Heart left ventricle (tissue), 16 donors: ENCODE measurements around the gene ZNF516. TPM values are rescaled to one million over a fixed set of nuclear protein-coding genes. Genes with fewer than 3 reads are reported as not detected.

Experiments used
- ATAC-seq, 4 donors: fragments of 200-7000 bp; cut with Tn5 transposase; one replicate each; pipeline ENCODE4 v1.9.1; 2020 to 2022; ENCODE audit warnings: moderate library complexity in 4 of 4, mild to moderate bottlenecking in 3 of 4, moderate number of reproducible peaks in 1 of 4
- DNase-seq, 5 donors: peaks; one replicate each; pipeline ENCODE4 v3.0.0-alpha.2; 2020
- H3K27ac ChIP-seq, 12 donors: fragments of 200-600 bp; sonication (generic) in 4 of 12; one replicate each; pipeline versions ENCODE4 v1.5.0 to v1.8.0; 2016 to 2022; ENCODE audit warnings: mild to moderate bottlenecking in 2 of 12
- H3K27me3 ChIP-seq, 9 donors: fragments of 200-600 bp; sonication (generic) in 2 of 9; one replicate each; pipeline versions ENCODE4 v1.5.1 to v1.8.0; 2016 to 2022; ENCODE audit warnings: mild to moderate bottlenecking in 3 of 9
- H3K36me3 ChIP-seq, 9 donors: fragments of 200-600 bp; sonication (generic) in 2 of 9; one replicate each; pipeline versions ENCODE4 v1.5.0 to v1.8.0; 2018 to 2022; ENCODE audit warnings: mild to moderate bottlenecking in 2 of 9
- H3K4me1 ChIP-seq, 12 donors: fragments of 200-600 bp; sonication (generic) in 4 of 12; one replicate each; pipeline versions ENCODE4 v1.5.0 to v1.8.0; 2016 to 2022; ENCODE audit warnings: mild to moderate bottlenecking in 3 of 12
- H3K4me3 ChIP-seq, 12 donors: fragments of 200-600 bp; sonication (generic) in 4 of 12; one replicate each; pipeline versions ENCODE4 v1.5.0 to v1.8.0; 2017 to 2022; ENCODE audit warnings: mild to moderate bottlenecking in 9 of 12, moderate library complexity in 4 of 12
- H3K9me3 ChIP-seq, 12 donors: fragments of 200-600 bp; sonication (generic) in 4 of 12; one replicate each; pipeline versions ENCODE4 v1.5.0 to v1.8.0; 2016 to 2022; ENCODE audit warnings: mild to moderate bottlenecking in 1 of 12
- CTCF ChIP-seq, 12 donors: fragments of 200-600 bp; sonication (generic) in 4 of 12; IDR thresholded peaks; one replicate each; pipeline versions ENCODE4 v1.5.0 to v1.8.0; 2018 to 2022; ENCODE audit warnings: antibody characterized with exemption in 12 of 12, mild to moderate bottlenecking in 5 of 12
- POLR2A ChIP-seq, 2 donors: fragments of 450-650 bp; IDR thresholded peaks; one replicate each; pipeline ENCODE4 v1.6.1; 2017; ENCODE audit warnings: antibody characterized with exemption in 2 of 2, mild to moderate bottlenecking in 2 of 2, moderate library complexity in 2 of 2
- WGBS, 4 donors: extraction: QIAGEN DNeasy Blood & Tissue Kit in 2 of 4; methylation state at CpG; one replicate each; pipeline versions ENCODE4 v1.1.5 to v1.1.7; 2013 to 2018; 5-methylcytosine and 5-hydroxymethylcytosine counted together
- intact Hi-C, 10 donors: fragments of 100-400 bp; cut with DNase I; formaldehyde crosslinking; loops; one replicate each; pipeline versions ENCODE4 v1.11.1 to v1.14.2; 2022
- polyA plus RNA-seq, 2 donors: library from polyadenylated mRNA; stranded (reverse); fragments of 200-250 nt; gene quantifications; one replicate each; pipeline ENCODE4 v1.2.3, GENCODE V29; 2013
- total RNA-seq, 9 donors: library from RNA; depleted of rRNA in 2 of 9; stranded (reverse); fragments of >200 nt in 2 of 9; fragmentation: NEBNext Ultra II Directional in 3 of 9; extraction: Animal tissue kit (Norgen Biotek cat#: 25700) in 3 of 9; gene quantifications; one replicate each; pipeline versions ENCODE4 v1.1.0 to v1.2.4, GENCODE V29; 2016 to 2023
- donor health status: ischemic (EF 13 %, LVEDD 7.1; RV severe dilation, severe dysfunction).
- donor health status: healthy with polysubstance abuse.
- donor health status: DM: no; HTN: yes; CAD: no.
- donor health status: DM: no; HTN: no; CAD: no.
- donor health status: ischemic (EF 25% LVEDD 6.9; RV normal size, moderate dysfunction).
- donor health status: ischemic (EF 25% LVEDD 5.7; RV mildly dilated, moderate dysfunction).
- donor health status: healthy.
- donor health status: DM: yes; HTN: yes; CAD: no.
- donor health status: ischemic (EF 35%, LVEDD 5.7; RV mildly dilated, moderate dysfunction).
- donor health status: nonischemic (EF 11% LVEDD 7.7; RV severe dilation, severe dysfunction).
- donor health status: DM: yes; HTN: yes; CAD: no.
- donor health status: PGD.
- donor health status: ischemic (EF 29% LVEDD 5.4; RV normal size, mild dysfunction).
- donor health status: nonischemic (EF 23%, LVEDD 6.1; RV moderate dilation, normal function).

The ZNF516 gene
- total and polyA plus RNA-seq, 11 donors = 4.8 to 24.8 (median 14.6) TPM

- H3K36me3 ChIP-seq = peaks cover 0 to 5% (median 0%) of the 10 kb centered on the region in 9 donors
- peaks cover 0 to 29% (median 2%) of the 10 kb centered on the region in 12 donors for H3K4me1 ChIP-seq
- DNase-seq (no peak), ATAC-seq (no peak)
- H3K27ac ChIP-seq = no peak overlapping the region
- intact Hi-C loops = loop anchor here in 2 of 10 donors (5.0 kb wide), 2 partner anchors 88 to 218 kb away; no protein-coding TSS in a partner anchor
- no peak for TF ChIP-seq POLR2A (IDR thresholded peaks at IDR 0.05)
- TF ChIP-seq CTCF (IDR thresholded peaks at IDR 0.05) = no peak
- H3K27me3 ChIP-seq = no peaks in the 10 kb centered on the region
- 90 to 96% (median 95%) methylated on average over 8 of the region's 8 CpGs for WGBS, 4 donors
- no peaks in the 10 kb centered on the region for H3K9me3 ChIP-seq
- H3K4me3 ChIP-seq = no peak overlapping the region
Measured at GRCh38 chr18:76404345-76404831, 90.7 kb downstream of the ZNF516 start.

GRCh38 chr18:76402026-76402990 lies 92.7 kb downstream of the ZNF516 start:
- Histone ChIP-seq H3K36me3 (peaks cover 0 to 4% (median 0%) of the 10 kb centered on the region in 9 donors), H3K4me3 (no peak overlapping the region), H3K27me3 (no peaks in the 10 kb centered on the region), H3K9me3 (no peaks in the 10 kb centered on the region), H3K4me1 (peaks cover 0 to 18% (median 3%) of the 10 kb centered on the region in 12 donors), H3K27ac (no peak overlapping the region)
- DNase-seq (no peak), ATAC-seq (no peak)
- TF ChIP-seq POLR2A (IDR thresholded peaks at IDR 0.05) = no peak
- no peak for TF ChIP-seq CTCF (IDR thresholded peaks at IDR 0.05)
- intact Hi-C loops = loop anchor here in 2 of 10 donors (5.0 kb wide), 2 partner anchors 90 to 220 kb away; no protein-coding TSS in a partner anchor
- WGBS, 4 donors = 89 to 92% (median 91%) methylated on average over 41 to 43 of the region's 43 CpGs

GRCh38 chr18:76401498-76401897 lies 93.5 kb downstream of the ZNF516 start:
- H3K4me3 ChIP-seq = no peak overlapping the region
- WGBS, 4 donors = 85 to 94% (median 86%) methylated on average over 25 of the region's 25 CpGs
- peaks cover 0 to 4% (median 0%) of the 10 kb centered on the region in 9 donors for H3K36me3 ChIP-seq
- DNase-seq (no peak), ATAC-seq (peak in 2 of 4 donors; percentile 50 to 54)
- H3K9me3 ChIP-seq = no peaks in the 10 kb centered on the region
- TF ChIP-seq CTCF (IDR thresholded peaks at IDR 0.05) (no peak), POLR2A (IDR thresholded peaks at IDR 0.05) (no peak)
- no peak overlapping the region for H3K27ac ChIP-seq
- H3K4me1 ChIP-seq = peaks cover 0 to 15% (median 3%) of the 10 kb centered on the region in 12 donors
- intact Hi-C loops = loop anchor here in 2 of 10 donors (2.0 to 5.0 kb wide), 3 partner anchors 91 to 285 kb away; no protein-coding TSS in a partner anchor
- no peaks in the 10 kb centered on the region for H3K27me3 ChIP-seq
